GM19452 (cell line): Measurements from ENCODE around the gene KIFC1.
"Not testable (repeated sequence)": the region's sequence is repeated elsewhere in the genome, so short reads cannot be mapped to it uniquely, and the experiment has no call there.

Source experiments
- ATAC-seq: cut with Tn5 transposase; IDR thresholded peaks from one replicate; pipeline ENCODE4 v1.9.1; 2021; ENCODE audit not compliant: unreplicated experiment

Gene KIFC1, protein sequence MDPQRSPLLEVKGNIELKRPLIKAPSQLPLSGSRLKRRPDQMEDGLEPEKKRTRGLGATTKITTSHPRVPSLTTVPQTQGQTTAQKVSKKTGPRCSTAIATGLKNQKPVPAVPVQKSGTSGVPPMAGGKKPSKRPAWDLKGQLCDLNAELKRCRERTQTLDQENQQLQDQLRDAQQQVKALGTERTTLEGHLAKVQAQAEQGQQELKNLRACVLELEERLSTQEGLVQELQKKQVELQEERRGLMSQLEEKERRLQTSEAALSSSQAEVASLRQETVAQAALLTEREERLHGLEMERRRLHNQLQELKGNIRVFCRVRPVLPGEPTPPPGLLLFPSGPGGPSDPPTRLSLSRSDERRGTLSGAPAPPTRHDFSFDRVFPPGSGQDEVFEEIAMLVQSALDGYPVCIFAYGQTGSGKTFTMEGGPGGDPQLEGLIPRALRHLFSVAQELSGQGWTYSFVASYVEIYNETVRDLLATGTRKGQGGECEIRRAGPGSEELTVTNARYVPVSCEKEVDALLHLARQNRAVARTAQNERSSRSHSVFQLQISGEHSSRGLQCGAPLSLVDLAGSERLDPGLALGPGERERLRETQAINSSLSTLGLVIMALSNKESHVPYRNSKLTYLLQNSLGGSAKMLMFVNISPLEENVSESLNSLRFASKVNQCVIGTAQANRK

DNA sequence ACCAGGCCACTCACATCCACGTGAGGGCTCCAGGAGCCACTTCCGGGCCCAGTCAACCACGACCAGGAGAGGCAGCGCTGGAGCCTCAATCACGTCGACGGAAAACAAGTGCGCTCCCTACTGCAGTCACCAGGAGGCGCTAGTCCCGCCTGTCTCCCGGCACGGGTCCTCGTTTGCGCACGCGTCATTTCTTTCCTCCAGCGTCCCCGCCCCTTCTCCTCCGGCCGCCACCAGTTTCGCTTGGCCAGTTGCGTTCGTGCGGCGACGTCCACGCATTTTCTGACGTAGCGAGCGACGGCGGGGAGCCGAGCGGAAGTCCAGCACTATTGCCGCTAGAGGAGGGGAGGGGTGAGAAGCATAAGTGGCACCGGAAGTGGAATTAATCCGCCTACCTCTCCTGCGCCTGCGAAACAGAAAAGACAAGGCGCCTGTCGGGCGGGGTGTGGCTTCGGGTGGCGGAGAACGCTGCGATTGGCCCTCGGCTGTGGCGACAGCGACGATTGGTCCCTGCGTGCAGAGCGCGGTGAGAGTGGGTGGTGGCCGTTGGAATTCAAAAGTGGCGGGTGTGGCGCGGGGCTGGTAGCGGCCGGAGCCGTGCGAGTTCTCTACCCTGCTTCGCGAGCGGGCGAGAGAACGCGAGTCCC, at the start of gene KIFC1:
Gene KIFC1, plus strand, starts transcription at position 546 of the 644 bp plus-strand sequence. CDS start 163 bp downstream, outside the sequence.
- peak; percentile 86 for ATAC-seq

DNA sequence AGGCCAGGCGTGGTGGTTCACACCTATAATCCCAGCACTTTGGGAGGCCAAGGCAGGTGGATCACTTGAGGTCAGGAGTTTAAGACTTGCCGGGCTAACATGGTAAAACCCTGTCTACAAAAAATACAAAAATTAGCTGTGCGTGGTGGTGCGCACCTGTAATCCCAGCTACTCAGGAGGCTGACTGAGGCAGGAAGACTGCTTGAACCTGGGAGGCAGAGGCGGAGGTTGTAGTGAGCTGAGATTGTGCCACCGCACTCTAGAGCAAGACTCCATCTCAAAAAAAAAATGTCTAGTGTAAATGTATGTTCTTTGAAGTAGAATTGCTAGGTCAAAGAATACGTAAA, 48.0 kb upstream of the KIFC1 start:
- ATAC-seq: not testable (repeated sequence)

DNA sequence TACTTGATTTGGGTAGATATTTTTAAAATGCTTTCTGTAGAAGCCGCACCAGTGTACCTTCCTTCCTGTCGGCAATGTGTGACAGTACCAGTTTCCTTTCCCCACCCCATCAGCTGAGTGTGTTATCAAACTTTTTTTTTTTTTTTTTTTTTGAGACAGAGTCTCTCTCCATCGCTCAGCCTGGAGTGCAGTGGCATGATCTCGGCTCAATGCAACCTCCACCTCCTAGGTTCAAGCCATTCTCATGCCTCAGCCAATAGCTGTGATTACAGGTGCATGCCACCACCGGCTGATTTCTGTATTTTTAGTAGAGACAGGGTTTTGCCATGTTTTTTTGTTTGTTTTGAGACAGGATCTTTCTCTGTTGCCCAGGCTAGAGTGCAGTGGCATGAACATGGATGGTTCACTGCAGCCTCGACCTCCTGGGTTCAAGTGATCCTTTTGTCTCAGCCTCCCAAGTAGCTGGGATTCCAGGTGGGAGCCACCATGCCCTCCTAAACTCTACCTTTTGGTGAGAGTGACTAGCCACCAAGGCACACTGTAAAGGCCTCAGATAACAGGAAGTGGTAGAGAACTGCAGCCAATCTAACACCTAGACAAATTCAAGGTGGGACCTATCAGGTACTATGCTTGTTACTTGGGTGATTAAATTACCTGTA, 47.5 kb upstream of the KIFC1 start:
- no peak for ATAC-seq

DNA sequence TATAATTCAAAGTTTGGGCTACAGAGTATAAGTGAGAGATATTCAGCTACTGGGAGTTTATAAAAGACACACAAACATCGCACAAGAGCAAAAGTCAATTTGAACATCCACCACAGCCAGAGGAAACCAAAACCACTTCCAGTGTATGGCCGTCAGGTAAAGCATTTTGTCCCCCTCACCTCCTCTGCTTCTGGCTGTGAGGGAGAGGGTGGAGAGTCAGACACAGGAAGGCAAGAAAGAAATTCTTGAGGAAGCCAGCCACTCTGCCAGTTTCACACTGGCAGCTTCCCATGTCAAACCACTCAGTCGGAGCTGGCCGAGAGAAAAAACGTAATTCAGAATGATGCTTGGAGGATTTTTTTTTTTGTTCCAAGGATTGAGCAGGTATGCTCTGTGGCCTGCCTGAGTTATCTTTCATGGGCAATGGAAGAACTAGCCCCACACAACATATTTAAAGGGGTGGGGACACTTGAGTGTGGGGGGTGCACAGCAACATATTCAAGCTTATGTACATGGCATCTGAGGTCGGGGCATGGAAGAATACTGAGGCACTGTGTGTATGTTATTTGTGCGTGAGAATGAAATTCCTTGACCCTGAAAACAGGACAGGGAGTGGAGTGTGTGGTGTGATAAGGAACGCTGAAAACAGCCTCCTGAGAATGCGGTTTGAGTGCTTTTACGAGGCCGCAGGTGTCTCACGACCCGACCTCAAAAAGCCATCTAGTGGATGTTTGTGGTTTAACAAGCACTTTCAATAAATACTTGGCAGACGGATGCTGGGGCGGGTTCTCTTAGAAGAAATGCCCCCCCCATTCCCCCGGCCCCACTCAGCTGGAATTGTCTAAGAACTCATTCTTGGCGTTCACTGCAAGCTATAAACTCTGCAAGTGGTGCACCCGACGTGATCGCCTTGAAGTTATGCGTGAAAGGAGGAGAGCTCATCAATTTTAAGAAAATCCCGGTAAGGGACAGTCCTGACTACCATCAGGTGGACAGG, 46.6 kb upstream of the KIFC1 start:
- no peak for ATAC-seq

DNA sequence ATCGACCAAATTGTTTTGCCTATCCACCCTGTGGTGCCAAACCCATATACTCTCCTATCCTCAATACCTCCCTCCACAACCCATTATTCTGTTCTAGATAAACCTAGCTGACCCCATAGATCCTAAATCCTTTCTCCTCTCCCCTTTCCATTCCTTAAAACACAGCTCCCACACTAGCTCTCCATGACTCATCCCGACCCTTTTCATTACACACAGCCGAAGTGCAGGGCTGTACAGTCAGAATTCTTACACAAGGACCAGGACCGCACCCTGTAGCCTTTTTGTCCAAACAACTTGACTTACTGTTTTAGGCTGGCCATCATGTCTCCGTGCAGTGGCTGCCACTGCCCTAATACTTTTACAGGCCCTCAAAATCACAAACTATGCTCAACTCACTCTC, 44.7 kb upstream of the KIFC1 start:
- not testable (repeated sequence) for ATAC-seq

DNA sequence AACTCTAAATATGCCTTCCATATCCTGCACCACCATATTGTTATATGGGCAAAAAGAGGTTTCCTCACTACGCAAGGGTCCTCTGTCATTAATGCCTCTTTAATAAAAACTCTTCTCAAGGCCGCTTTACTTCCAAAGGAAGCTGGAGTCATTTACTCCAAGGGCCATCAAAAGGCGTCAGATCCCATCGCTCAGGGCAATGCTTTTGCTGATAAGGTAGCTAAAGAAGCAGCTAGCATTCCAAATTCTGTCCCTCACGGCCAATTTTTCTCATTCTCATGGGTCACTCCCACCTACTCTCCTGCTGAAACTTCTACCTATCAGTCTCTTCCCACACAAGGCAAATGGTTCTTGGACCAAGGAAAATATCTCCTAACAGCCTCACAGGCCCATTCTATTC, 43.8 kb upstream of the KIFC1 start:
- no peak for ATAC-seq

DNA sequence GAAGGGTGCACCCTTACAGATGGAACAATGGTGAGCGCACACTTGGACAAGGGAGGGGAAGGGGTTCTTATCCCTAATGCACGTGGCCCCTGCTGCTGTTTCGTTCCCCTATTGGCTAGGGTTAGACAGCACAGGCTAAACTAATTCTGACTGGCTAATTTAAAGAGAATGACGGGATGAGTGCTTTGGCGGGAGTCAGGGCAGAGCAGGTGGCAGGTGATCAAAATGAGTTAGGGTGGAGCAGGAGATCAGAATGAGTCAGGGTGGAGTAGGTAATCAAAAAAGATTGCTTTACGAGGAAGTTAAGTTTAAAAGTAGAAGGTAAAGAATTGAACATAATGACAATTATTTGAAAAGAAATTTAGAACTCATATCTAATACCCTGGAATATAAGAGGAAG, 35.8 kb upstream of the KIFC1 start:
- ATAC-seq: not testable (repeated sequence)

DNA sequence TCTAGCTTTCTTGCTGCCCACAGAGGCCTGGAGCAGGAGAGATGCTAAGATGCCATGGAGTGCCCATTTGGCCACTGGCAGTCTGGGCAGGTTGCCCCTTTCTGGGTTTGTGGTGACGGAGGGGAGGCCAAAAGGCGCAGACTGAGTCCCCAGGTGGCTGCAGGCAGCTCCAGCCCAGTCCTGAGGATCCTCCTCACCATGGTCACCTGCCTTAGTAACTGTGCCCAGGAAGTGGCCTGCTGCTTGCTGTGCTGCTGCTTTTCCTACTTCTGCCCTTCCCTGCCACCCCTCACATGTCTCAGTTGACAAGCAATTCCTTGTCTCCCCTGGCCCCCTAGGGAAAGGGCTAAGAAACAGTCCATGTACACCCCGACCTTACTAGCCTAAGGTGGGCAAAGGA, 35.3 kb upstream of the KIFC1 start:
- no peak for ATAC-seq

DNA sequence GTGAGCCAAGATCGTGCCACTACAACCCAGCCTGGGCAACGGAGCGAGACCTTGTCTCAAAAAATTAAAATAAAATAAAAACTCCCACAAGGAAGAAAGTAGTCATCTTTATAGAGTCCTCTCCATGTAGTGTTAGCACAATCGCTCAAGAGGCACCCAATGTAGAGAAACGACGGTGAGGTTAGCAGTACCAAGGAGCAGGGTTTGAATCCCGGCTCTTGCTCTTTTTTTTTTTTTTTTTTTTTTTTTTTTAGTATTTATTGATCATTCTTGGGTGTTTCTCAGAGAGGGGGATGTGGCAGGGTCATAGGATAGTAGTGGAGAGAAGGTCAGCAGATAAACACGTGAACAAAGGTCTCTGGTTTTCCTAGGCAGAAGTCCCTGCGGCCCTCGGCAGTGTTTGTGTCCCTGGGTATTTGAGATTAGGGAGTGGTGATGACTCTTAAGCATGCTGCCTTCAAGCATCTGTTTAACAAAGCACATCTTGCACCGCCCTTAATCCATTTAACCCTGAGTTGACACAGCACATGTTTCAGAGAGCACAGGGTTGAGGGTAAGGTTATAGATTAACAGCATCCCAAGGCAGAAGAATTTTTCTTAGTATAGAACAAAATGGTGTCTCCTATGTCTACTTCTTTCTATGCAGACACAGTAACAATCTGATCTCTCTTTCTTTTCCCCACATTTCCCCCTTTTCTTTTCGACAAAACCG, 34.3 kb upstream of the KIFC1 start:
- ATAC-seq: not testable (repeated sequence)

DNA sequence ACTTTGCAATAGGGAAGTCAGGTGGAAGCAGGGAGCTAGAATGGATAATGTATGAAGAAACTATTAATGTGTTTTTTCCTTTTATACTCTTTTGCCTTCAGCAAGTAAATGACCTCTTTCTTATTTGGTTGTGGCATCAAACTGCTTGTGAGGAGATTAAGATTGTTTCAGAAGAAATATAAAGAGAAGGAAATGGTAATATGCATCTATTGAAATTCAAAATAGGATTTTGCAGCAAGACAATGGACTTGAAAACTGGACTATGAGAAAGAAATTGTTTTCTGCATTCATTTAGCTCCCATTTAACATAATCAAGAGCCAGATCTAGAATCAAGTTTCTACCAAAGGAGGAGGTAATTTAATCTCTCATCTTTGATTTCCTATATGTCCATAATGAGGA, 32.3 kb upstream of the KIFC1 start:
- ATAC-seq: no peak

DNA sequence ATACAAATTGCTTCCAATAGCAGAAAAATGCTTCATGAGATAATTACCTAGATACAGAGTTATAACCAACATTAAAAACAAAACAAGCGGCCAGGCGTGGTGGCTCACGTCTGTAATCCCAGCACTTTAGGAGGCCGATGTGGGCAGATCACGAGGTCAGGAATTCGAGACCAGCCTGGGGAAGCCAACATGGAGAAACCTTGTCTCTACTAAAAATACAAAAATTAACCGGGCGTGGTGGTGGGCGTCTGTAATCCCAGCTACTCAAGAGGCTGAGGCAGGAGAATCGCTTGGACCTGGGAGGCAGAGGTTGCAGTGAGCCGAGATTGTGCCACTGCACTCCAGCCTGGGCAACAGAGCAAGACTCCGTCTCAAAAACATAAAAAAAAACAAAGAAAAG, 28.1 kb upstream of the KIFC1 start:
- not testable (repeated sequence) for ATAC-seq

DNA sequence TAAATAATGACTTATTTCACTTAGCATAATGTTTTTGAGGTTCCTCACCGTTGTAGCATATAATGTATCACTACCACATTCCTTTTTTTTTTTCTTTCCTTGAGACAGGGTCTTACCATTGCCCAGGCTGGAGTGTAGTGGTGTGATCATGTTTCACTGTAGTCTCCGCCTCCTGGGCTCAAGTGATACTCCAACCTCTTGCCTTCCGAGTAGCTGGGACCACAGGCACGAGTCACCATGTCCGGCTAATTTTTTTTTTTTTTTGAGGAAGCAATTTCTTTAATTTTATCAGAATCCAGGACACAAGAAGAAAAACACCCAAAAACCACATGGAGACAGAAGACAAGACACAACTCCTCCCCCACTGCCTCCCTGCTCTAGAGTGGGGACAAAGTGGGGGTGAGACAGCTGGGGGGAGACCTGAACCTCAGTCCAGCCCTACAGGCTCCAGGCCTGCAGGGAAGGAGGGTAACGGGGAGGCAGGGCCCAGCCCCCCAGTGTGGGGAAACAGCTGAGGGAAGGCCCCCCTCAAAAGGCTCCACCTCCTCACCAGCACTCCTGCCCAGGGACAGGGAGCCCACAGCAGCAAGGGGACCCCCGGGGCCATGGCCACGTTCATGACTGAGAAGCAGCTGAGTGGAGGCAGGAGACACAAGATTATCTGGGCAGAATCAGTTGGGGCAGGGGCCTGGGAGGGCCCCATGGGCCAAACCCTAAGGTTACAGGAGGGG, 27.0 kb upstream of the KIFC1 start:
- not testable (repeated sequence) for ATAC-seq

DNA sequence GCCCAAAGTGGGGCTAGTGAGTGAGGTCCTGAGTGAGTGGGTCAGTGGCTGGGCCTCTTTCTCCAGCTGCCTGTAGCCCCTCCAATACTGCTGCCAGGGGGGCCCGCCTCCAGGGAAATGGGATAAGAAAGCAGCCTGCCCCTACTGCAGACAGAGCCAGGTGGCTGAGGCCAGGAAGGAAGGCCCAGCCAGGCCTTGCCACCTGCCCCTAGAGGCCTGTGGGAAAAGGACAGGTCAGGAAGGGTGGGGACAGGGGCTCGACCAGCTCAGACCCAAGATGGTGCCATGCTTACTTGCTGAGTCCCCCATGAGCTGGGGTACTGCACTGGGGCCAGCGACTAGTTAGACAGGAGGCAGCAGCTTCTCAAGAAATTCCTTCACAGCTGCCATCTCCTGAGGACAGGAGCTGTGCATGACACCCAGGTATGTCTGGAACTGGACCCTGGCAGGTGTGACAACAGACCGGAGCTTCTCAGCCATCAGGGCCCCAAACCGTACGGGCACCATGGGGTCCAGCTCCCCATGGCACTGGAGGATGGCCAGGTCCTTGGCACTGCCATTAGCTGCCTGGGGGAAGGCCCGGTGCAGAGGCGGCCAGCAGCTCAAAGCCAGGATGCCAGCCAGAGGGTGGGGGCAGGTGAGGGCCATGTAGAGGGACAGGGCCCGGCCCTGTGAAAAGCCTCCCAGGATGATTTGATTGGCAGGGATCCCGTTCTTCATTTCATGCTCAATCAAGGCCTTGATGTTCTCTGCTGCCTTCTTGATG, 26.2 kb upstream of the KIFC1 start:
- not testable (repeated sequence) for ATAC-seq

DNA sequence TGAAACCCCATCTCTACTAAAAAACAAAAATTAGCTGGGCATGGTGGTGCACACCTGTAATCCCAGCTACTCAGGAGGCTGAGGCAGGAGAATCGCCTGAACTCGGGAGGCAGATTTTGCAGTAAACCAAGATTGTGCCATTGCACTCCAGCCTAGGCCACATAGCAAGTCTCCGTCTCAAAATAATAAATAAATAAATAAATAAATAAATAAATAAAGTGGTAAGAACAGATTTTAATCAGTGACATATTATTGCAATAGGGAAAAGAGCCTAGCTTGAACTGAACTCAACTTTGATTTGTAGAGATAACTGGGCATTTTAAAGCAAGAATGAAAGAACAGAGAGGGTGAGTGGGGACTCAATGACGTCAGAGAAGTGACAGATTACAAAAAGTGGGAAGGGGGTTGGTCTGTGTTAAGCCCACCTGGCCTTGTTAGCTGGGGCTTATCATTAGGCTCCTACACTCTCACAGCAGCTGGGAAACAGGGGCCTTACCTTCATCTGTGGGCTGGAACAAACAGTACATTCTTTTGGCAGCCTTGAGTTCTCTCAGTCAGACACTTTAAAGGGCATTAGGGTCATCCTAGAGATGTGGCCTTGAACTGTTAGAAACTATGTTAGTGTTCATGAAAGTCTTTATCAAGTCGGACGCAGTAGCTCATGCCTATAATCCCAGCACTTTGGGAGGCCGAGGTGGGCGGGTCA, 24.5 kb upstream of the KIFC1 start:
- no peak for ATAC-seq

DNA sequence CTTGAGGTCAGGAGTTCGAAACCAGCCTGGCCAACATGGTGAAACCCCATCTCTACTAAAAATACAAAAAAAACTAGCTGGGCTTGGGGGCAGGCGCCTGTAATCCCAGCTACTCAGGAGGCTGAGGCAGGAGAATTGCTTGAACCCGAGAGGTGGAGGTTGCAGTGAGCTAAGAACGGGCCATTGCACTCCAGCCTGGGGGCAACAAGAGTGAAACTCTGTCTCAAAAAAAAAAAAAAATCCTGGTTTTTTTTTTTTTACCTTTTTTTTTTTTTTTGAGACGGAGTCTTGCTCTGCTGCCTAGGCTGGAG, 24.0 kb upstream of the KIFC1 start:
- not testable (repeated sequence) for ATAC-seq

DNA sequence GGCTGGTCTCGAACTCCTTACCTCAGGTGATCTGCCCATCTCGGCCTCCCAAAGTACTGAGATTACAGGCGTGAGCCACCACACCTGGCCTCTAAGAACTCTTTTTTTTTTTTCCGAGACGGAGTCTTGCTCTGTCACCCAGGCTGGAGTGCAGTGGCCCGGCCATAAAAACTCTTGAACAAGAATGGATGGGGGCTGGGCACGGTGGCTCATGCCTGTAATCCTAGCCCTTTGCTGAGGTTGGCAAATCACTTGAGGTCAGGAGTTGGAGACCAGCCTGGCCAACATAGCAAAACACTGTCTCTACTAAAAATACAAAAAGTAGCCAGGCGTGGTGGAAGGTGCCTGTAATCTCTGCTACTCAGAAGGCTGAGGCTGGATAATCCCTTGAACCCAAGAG, 19.7 kb upstream of the KIFC1 start:
- not testable (repeated sequence) for ATAC-seq

DNA sequence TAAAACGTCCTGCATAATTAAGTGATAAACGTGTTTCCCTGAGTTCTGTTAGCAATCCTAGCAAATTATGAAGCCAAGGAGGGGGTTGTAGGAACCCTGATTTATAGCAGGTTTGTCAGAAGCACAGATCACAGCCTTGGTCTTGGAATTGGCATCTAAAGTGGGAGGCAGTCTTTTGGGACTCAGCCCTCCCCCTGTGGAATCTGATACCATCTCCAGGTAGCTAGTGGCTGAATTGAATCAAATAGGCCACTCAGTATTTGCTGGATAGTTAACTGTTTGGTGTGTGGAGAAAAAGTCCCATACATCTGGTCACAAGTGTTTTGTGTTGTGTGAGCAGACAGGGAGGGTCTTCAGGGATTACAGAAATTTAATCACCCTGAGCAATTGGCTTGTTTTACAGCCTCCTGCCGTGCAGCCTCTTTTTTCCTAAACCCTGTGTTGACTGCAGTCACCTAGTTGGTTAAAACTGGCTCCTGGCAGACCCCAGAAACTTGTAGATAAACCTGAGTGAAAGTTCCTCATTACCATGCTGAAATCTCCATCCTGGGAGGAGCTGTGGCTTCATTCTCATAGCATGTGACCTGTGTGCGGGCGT, 19.0 kb upstream of the KIFC1 start:
- no peak for ATAC-seq
